ENCODE results near the gene KIR2DL3.
"Not testable (repeated sequence)": the region's sequence is repeated elsewhere in the genome, so short reads cannot be mapped to it uniquely, and the experiment has no call there.

DNA sequence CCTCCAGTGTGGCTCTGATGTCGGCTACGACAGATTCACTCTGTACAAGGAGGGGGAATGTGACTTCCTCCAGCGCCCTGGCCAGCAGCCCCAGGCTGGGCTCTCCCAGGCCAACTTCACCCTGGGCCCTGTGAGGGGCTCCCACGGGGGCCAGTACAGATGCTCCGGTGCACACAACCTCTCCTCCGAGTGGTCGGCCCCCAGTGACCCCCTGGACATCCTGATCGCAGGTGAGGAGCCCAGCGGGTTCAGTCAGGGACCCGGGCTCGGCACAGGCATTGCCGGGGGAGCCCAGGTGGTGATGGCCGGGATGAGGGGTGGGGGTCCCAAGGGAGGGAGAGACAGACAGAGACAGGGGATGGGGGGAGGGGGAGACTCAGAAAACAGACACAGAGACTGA, 40.6 kb upstream of the KIR2DL3 start:
- TF ChIP-seq, protein P1, sequence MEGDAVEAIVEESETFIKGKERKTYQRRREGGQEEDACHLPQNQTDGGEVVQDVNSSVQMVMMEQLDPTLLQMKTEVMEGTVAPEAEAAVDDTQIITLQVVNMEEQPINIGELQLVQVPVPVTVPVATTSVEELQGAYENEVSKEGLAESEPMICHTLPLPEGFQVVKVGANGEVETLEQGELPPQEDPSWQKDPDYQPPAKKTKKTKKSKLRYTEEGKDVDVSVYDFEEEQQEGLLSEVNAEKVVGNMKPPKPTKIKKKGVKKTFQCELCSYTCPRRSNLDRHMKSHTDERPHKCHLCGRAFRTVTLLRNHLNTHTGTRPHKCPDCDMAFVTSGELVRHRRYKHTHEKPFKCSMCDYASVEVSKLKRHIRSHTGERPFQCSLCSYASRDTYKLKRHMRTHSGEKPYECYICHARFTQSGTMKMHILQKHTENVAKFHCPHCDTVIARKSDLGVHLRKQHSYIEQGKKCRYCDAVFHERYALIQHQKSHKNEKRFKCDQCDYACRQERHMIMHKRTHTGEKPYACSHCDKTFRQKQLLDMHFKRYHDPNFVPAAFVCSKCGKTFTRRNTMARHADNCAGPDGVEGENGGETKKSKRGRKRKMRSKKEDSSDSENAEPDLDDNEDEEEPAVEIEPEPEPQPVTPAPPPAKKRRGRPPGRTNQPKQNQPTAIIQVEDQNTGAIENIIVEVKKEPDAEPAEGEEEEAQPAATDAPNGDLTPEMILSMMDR (IDR thresholded peaks at IDR 0.05), result not testable (repeated sequence)
- TF ChIP-seq POLR2A (IDR thresholded peaks at IDR 0.05), result not testable (repeated sequence)
